ENCODE measurements around the gene MLH1.

- TF ChIP-seq REST (IDR thresholded peaks at IDR 0.05; ENCODE audit: insufficient read depth in 1 of 2, low read depth in 2 of 2, low read length in 2 of 2) (no peak), TAF1 (IDR thresholded peaks at IDR 0.05; ENCODE audit: borderline replicate concordance, insufficient read depth, low read length) (no peak), POLR2AphosphoS5 (IDR thresholded peaks at IDR 0.05; ENCODE audit: low read depth, low read length) (no peak)
These were observed 47.9 kb upstream of the MLH1 start for GRCh38 chr3:36945333-36945980.
